Stimulated activated CD4-positive, alpha-beta T cell treated with anti-CD3 and anti-CD28 coated beads, Interleukin-2, amount 100 ng/mL, for 4 hours (primary cell): ENCODE results near the gene IFNGR2.
"Not testable (repeated sequence)": the region's sequence is repeated elsewhere in the genome, so short reads cannot be mapped to it uniquely, and the experiment has no call there.

Source experiments
- DNase-seq: peaks from one replicate; pipeline ENCODE4 v3.0.0-alpha.2; 2020; ENCODE audit warnings: low read depth

The IFNGR2 gene, protein sequence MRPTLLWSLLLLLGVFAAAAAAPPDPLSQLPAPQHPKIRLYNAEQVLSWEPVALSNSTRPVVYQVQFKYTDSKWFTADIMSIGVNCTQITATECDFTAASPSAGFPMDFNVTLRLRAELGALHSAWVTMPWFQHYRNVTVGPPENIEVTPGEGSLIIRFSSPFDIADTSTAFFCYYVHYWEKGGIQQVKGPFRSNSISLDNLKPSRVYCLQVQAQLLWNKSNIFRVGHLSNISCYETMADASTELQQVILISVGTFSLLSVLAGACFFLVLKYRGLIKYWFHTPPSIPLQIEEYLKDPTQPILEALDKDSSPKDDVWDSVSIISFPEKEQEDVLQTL

DNA sequence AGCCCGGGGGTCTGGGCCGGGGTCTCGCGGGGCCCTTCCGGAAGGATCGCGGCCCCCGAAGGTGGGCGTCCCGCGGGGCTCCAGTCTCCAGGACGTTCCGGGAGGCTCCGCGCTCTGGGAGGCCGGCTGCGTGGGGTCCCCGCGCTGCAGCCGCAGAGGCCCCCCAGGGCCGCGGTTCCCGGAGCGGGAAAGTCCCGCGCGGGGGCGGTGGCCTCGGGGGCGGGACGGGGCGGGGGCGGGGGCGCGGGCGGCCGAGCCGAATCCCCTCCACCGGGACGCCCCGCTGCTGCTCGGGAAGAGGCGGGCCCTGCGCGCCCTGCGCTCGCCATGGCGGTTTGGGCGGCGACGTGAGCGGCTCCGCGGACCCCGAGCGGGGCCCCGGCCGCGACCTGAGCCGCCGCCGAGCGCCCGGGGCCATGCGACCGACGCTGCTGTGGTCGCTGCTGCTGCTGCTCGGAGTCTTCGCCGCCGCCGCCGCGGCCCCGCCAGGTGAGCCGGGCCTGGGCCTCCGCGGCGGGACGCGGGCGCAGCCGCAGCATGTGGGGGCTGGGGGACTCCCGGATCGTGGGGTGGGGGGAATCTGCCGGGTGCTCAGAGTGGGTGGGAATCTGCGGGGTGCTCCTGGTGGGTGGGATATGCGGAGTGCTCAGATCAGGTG lies at the start of gene IFNGR2:
Gene IFNGR2, plus strand, starts transcription at position 286 of the 658 bp plus-strand sequence. Its CDS starts 131 bp downstream, at position 417.
- DNase-seq = peak; percentile 59

DNA sequence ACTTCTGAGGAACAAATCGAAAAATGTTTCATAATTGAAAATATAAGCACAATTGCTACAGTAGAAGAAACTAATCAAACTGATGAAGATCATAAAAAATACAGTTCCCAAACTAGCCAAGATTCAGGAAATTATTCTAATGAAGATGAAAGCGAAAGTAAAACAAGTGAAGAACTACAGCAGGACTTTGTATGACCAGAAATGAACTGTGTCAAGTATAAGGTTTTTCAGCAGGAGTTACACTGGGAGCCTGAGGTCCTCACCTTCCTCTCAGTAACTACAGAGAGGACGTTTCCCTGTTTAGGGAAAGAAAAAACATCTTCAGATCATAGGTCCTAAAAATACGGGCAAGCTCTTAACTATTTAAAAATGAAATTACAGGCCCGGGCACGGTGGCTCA lies 47.9 kb upstream of the IFNGR2 start:
- no peak for DNase-seq

DNA sequence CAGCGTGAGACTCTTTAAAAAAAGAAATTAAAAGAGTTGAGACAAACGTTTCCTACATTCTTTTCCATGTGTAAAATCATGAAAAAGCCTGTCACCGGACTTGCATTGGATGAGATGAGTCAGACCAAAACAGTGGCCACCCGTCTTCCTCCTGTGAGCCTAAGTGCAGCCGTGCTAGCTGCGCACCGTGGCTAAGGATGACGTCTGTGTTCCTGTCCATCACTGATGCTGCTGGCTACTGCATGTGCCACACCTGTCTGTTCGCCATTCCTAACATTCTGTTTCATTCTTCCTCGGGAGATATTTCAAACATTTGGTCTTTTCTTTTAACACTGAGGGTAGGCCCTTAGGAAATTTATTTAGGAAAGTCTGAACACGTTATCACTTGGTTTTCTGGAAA lies 47.2 kb upstream of the IFNGR2 start:
- no peak for DNase-seq

DNA sequence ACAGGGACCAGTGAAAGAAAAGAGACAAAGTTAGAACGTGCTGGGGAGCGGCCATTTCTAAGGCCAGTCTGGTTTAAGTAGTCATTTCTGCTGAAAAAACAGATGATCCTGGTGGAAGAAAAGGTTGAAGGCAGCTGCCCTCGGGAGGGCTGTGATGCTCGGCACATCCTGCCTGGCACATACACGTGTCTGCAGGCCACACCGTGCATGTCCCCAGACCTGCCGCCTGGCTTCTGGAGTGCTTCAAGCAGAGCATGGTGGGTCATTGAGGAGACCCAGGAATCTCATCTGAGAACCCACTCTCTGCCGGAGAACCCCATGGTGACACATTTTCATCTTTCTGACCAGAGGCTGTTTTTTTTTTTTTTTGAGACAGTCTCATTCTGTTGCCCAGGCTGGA lies 46.0 kb upstream of the IFNGR2 start:
- no peak for DNase-seq

DNA sequence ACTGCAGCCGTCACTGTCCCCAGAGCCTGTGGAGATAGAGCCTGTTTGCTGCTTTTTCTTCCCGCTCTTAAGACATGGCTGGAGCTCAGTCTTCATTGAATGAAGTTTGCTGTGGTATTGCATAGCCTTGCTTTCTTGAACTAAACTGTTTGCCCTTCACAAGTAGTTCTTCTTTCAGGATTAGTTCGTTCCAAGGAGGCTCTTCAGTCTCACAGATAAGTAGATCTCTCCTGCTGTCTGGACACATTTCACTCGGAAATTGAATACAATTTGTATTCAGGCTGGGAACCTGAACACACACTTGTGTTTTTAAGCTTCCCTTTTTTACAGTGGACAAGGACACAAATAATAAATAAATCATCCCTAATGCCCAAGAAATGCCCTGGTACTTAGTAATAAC lies 43.8 kb upstream of the IFNGR2 start:
- no peak for DNase-seq

DNA sequence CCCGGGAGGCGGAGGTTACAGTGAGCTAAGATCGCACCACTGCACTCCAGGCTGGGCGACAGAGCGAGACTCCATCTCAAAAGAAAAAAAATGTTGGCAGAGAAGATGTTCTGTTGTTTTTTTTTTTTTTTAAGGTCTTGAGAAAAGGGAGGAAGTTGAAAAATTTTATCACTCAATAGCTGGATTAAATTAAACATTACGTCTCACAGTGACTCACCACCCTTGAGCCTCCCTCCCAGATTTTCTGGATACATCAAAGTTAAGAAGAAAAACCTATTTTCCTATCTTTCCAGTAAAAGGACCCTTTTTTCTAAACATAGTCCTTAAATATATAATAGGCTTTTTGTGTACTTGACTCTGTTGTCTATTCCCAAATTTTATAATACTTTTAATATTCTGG lies 42.9 kb upstream of the IFNGR2 start:
- no peak for DNase-seq

DNA sequence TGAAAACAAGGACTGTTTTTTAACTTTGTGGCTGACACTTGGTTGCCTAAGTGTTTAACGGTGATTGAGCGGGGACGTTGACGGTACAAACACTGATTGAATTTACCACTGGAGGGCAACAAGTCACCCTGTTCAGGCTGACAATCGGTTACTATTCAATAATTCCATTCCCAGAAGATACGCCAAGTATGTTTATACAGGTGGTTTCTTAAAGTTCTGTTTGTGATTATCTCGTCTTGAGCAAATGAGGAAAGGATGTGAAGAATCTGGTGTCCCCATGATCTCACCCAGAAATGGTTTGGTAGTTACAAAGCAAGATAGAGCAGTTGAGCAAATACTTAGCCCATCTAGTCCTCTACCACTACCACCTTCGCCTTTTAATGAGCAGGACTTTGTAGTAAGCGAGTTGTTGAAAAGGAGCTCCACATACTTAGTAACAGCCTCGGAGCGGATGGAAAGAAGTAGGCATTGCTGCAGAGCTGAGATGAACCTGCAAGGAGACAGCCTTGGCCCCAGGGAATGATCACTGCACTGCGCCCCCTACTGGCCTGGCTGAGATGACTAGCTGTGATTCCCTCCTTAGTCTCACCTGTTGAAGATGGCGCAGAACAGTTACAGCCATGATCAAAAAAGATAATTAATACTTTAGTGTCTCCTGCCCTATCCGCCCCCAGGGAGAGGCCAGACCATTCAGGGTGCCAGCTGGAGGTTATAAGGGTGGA lies 42.2 kb upstream of the IFNGR2 start:
- peak; percentile 80 for DNase-seq

DNA sequence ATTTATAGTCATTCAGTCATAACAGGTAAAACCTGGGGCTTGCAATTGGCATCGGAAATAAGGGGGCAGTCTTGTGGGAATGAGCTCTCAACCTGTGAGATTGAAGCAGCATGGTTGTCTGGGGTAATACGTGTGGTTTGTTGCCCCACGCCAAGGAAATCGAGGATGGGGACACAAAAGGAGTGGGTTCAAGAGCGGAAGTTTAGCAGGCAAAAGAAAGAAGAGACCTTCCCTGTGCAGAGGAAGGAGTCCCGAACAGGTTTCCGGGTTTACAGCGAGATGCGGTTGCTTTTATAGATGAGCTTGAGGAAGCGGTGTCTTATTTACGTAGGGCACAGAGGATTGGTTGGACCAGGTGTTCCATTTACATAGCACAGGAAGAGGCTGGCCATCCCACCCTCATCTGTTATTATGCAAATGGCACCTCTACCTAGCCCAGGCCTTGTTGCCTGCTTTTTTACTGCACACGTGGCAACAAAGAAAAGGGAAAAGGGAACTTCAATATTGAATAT lies 41.1 kb upstream of the IFNGR2 start:
- DNase-seq = peak; percentile 41

DNA sequence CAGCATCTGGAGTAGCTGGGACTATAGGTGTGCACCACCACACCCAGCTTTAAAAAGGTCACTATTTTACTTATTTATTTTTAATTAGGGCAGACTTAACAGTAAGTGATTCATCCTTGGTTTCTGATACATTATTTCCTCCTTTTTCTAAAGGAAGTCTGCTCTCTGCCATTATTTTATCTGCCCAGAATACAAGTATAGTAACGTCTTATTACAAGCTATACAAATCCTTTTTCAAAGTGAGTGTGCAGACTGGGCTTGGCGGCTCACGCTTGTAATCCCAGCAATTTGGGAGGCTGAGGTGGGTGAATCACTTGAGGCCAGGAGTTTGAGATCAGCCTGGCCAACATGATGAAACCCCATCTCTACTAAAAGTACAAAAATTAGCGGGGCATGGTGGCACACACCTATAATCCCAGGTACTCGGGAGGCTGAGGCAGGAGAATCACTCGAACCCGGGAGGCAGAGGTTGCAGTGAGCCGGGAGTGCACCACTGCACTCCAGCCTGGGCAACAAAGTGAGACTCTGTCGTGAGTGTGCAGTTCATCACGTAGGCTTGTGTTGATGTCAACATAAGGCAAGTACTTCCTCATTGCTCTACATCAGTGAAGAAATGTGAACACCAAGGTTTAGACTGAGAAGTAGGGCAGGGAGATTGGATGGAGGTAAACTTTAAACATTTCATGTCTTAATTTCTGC lies 39.2 kb upstream of the IFNGR2 start:
- not testable (repeated sequence) for DNase-seq

DNA sequence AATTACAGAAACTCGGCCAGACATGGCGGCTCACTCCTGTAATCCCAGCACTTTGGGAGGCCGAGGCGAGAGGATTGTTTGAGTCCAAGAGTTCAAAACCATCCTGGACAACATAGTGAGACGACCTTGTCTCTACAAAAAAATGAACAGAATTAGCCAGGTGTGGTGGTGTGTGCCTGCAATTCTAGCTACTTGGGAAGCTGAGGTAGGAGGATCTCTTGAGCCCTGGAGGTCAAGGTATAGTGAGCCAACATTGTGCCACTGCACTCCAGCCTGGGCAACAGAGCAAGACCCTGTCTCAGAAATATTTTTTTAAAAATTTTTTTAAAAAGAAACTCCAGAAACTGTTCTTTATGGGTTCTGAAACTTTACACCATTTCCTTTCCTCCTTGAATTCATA lies 38.4 kb upstream of the IFNGR2 start:
- DNase-seq = no peak

DNA sequence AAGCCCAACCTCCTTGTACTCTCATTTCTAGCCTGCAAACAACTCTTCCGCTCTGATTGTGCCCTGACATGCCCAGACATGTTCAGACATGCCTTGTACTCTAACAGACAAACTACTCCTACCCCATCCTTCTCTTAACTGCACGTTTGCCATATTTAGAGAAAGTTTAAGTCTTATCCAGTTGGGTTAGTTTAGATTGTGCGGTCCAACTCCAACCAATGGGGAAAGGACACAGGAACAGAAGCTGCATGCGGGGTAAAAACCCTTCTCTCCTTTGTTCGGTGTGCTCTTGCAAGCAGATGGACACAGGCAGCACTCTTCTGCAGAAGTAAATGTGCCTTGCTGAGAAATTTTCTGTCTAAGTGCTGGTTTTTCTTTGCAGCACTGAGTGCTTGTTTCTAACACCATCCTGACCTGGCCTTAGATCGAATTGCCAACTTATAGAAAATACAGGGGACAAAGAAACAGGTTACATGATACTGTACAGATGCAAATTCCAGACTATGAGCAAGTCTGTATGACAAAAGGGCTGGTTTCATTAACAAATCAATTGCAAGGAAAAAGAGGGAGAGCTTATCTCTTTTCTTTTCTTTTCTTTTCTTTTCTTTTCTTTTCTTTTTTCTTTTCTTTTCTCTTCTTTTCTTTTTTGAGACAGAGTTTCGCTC lies 35.8 kb upstream of the IFNGR2 start:
- no peak for DNase-seq

DNA sequence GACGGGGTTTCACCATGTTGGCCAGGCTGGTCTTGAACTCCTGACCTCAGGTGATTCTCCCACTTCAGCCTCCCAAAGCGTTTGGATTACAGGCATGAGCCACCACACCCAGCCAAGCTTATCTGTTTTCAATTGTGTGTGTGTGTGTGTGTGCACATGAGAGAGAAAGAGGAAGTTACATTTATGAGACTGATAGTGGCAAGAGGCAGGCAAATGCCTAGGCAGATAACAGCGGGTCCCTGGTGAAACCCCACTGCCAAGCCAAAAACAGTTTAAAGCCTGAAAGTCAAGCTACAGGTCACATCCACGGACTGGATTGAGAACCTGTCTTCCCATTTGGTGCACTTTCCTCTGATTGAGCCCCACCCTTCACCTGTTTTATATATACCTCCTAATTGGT lies 35.1 kb upstream of the IFNGR2 start:
- no peak for DNase-seq

DNA sequence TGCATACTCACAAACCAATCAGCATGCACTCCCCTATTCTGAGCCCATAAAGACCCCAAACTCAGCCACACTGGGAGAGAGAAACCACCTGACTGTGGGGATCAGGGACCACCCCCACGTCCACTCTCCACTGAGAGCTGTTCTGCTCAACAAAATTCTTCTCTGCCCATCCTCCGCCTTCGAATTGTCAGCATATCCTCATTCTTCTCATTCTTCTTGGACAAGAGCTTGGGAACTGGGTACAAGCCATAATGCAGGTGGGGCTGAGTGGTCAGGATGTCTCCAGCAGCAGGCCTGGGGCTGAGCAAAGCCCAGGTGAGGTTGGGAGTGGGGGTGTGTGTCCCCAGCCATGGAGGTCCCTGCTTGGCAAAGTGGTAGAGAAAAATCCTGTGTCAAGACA lies 34.6 kb upstream of the IFNGR2 start:
- DNase-seq = no peak

DNA sequence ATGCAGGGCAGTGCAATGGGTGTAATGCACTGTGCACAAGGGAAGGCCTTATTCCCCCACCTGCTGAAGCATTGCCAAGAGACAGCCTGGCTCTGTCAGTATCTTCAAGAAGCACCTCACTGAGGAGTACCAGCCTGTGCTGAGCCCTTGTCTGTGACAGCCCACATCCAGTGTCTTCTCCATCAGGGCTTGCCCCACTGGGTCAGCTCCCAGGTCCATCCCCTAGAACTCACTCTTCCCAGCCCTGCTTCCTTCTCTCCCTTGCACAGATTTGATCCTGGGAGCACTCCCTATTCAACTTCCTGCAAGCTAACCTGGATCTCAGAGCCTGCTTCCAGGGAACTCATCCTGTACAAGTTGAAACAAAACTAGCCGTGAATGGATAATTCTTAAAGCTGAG lies 33.6 kb upstream of the IFNGR2 start:
- DNase-seq = no peak

DNA sequence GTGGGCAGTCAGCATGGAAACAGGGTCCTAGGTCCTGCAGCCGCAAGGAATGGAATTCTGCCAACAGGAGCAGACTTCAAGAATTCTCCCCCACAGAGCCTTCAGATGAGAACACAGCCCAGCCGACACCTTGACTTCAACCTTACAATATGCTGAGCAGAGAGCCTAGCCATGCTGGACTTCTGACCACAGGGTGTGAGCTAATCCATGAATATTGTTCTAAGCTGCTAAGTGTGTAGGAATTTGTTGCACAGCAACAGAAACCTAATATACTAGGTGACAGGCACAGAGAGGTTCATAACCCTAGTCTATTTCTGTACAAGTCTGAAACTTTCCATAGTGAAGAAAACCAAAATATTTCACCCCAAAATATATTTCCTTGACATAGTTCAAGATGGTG lies 32.9 kb upstream of the IFNGR2 start:
- DNase-seq = no peak

DNA sequence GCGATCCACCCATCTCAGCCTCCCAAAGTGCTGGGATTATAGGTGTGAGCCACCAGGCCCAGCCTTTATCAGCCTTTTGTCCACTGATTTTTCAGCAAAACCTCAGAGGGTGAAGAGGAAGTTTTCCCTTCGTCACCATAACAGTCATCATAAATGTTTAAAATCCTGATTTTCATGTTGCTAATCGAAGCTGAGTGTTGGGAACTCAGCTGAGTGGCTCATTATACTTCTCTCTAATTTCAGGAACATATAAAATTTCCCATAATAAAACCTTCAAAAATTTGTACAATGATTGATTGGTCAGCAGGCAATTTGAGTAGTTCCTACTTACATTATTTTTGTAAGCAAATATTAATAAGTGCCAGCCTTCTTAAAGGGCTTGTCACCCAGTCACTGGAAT lies 31.8 kb upstream of the IFNGR2 start:
- no peak for DNase-seq

DNA sequence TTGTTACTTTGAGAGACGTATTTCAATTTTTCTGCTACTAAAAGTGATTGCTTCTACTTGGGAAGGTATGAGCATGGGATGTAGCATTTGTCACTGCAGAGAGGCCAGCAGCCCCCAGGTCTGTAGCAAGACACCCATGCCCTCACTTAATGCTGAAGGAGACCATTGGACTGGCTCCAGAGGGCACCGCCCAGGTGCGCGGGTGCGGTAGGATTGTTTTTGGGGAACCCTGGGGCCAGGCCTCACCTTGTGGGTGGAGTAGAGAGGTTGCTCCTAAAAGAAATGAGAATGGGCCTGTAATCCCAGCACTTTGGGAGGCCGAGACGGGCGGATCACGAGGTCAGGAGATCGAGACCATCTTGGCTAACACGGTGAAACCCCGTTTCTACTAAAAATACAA lies 30.6 kb upstream of the IFNGR2 start:
- DNase-seq = no peak

DNA sequence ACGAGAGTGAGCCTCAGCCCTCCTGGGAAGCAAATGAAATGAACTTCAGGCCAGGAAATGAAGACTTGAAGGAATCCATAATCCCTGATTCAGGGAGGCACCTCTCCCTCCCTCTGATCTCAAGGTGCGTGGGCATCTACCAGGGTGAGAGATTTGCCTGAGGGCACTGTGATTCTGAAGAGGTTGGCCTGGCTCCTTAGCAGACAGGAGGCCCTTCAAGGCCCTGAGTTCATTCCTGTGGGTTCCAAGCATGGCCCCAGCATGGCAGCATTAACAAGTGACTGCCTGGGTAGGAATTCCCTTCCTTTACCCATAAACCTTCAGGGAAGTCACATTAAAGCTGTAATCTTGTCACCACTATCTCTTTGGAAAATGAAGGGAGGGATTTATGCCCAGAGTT lies 29.8 kb upstream of the IFNGR2 start:
- DNase-seq = no peak

DNA sequence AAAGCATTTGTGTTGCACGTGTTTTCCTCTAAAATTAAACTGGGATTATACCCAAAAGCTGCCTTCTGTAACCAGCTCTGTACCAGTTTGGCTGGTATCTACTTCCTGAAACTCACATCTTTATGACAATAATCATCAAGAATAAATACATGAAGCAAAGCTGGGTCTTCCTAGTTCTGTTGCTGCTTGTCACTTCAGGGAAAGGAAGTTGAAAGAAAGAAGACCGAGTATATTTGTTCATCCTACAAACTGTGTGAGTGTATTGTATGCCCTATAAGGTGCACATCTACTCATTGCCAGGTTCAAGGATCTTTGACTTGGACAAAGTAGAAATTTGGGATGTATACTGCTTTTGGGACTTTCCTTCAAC lies 29.1 kb upstream of the IFNGR2 start:
- no peak for DNase-seq

DNA sequence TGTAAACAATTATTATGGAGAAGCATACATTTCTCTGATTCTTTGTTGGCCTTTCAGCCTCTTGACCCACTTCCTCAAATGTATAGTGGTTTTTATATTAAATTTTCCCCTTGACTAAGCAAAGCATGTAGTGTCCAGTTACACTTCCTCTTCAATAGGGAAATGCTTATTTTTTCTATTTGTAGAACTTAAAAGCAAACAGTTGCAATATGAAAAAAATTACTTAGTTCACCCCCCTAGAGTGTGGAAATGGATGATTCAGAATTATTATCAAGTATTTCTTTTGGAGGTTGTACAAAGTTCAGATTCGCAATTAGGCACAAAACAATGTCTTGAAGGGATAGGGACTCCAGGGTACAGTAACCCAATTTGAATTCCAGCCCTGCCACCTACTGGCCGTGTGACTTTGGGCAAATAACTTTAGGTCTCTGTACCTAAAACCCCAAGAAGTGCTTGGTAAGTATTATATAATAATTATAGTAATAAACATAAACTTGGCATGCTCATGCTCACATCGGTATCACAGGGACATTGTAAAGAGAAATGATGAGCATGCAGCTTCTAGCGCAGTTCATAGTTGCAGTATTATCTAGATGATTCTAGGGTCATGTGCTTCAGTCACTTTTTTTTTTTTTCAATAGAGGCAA lies 28.6 kb upstream of the IFNGR2 start:
- peak; percentile 44 for DNase-seq

DNA sequence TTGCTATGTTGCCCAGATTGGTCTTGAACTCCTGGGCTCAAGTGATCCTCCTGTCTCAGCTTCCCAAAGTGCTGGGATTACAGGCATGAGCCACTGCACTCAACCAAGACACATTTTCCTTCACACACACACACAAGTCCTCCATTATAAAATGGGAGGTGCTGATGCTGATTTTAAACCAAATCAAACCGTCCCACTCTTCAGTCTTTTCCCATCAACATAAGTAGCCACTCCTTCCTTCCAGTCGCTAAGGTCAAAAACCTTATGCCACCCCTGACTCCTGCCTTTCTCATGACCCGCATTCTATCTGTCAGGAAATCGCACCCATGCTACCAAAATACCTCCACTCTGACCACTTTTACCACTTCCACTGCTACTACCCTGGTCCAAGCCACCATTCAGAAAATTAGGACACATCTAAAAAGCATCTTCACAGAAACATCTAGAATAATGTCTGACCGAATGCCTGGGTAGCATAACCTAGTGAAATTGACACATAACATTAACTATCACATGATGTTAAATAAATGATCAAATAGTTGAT lies 28.0 kb upstream of the IFNGR2 start:
- no peak for DNase-seq
